ENCODE data around the gene AP1B1. TPM values are rescaled to one million over a fixed set of nuclear protein-coding genes. Genes with fewer than 3 reads are reported as not detected.

The AP1B1 gene
- total and polyA plus RNA-seq, 2 of the 8 experiments (the other 6 are each of a cell fraction or from before 2014, with no cell fraction given), result 64.2 to 86.8 TPM

DNA sequence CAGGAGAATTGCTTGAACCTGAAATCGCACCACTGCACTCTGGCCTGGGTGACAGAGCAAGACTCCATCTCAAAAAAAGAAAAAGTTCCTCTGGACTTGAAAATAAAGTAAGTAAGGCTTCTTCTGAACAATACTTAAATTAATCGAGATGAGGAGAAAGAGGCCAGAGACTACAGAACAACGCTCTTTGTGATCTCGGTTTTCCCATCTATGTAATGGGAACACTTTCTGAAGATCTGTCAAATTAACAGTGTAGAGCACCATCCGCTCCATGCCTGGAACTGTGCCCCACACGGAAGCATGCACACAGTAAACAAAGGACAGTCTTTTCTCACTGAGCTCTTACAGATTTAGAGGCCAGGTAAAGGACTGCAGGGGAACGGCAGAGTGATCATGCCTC, 9.1 kb downstream of the AP1B1 start (continued):
- TF ChIP-seq EP300 (IDR thresholded peaks at IDR 0.05; ENCODE audit: borderline replicate concordance in 1 of 2, low read depth in 2 of 2, low read length in 2 of 2) (no peak), JUND (IDR thresholded peaks at IDR 0.05; ENCODE audit: low read length) (no peak), TCF12 (IDR thresholded peaks at IDR 0.05; ENCODE audit: low read depth, low read length) (no peak), SRF (IDR thresholded peaks at IDR 0.05; ENCODE audit: low read depth, low read length) (no peak), MAX (IDR thresholded peaks at IDR 0.05) (no peak), CTBP2 (IDR thresholded peaks at IDR 0.05; ENCODE audit: borderline replicate concordance, insufficient read depth, insufficient read length, low read length) (no peak), TAF1 (IDR thresholded peaks at IDR 0.05; ENCODE audit: low read depth, low read length) (no peak), CREB1 (IDR thresholded peaks at IDR 0.05) (no peak), MAFK (IDR thresholded peaks at IDR 0.05; ENCODE audit: low read depth, low read length) (no peak), SP4 (IDR thresholded peaks at IDR 0.05; ENCODE audit: low read length) (no peak)

Data from H1 (cell line).